Measurements from ENCODE around the gene OCIAD2.
"Not testable (repeated sequence)": the region's sequence is repeated elsewhere in the genome, so short reads cannot be mapped to it uniquely, and the experiment has no call there.

OCIAD2 gene

GRCh38 chr4:48851651-48852050 lies 54.9 kb downstream of the OCIAD2 start:
- no peak for DNase-seq

GRCh38 chr4:48848799-48849198 lies 57.8 kb downstream of the OCIAD2 start:
- DNase-seq, result not testable (repeated sequence)

GRCh38 chr4:48844843-48845242 lies 61.7 kb downstream of the OCIAD2 start:
- DNase-seq, result no peak

GRCh38 chr4:48841045-48841827 lies 65.3 kb downstream of the OCIAD2 start:
- DNase-seq, result no peak

- no peak for DNase-seq
These were observed 69.9 kb downstream of the OCIAD2 start for GRCh38 chr4:48836658-48837057.

Data from cerebellar nuclear complex (tissue), 1 donor.